ENCODE measurements around the gene PRSS57.
A peak's percentile ranks its signal among the peaks of the same experiment; 100 is the strongest.
"Not testable (repeated sequence)": the region's sequence is repeated elsewhere in the genome, so short reads cannot be mapped to it uniquely, and the experiment has no call there.

The PRSS57 gene

DNA sequence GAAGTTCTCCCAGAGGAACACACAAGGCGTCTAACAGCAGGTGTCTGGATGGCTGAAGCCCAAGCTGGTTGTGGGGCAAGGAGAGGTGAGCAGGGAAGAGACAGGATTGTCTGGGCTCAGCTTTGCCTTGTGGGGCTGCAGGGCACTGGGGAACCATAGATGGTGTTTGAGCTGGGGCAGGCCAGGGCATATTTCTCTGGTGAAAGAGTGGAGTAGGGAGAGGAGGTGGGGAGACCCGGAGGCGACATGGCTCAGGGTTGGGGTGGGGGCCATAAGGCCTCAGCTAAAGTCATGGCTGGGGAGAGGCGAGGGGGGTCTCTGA, 8.0 kb upstream of the PRSS57 start:
- Histone ChIP-seq H3K36me3 (ENCODE audit: low read depth) (no peaks in the 10 kb centered on the region), H3K4me3 (ENCODE audit: severe bottlenecking) (peak overlapping the region; percentile 1), H3K27me3 (ENCODE audit: insufficient read depth, poor library complexity, severe bottlenecking) (peaks cover 11% of the 10 kb centered on the region), H3K27ac (ENCODE audit: poor library complexity, severe bottlenecking) (no peak overlapping the region), H3K9me3 (ENCODE audit: severe bottlenecking) (peaks cover 4% of the 10 kb centered on the region), H3K4me1 (ENCODE audit: insufficient read depth, poor library complexity, severe bottlenecking) (no peaks in the 10 kb centered on the region)
- DNase-seq (ENCODE audit: low spot score): no peak
- TF ChIP-seq CTCF (IDR thresholded peaks at IDR 0.05; ENCODE audit: poor library complexity, severe bottlenecking): no peak
- ATAC-seq (ENCODE audit: low read depth): 0 out of 3 replicates have a peak, but pooled peaks have one; percentile 14

DNA sequence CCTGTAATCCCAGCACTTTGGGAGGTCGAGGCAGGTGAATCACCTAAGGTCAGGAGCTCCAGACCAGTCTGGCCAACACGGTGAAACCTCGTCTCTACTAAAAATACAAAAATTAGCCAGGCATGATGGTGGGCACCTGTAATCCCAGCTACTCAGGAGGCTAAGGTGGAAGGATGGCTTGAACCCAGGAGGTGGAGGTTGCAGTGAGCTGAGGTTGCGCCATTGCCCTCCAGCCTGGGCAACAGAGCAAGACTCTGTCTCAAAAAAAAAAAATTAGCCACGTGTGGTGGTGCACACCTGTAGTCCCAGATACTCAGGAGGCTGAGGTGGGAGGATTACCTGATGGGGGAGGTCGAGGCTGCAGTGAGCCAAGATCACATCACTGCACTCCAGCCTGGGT, 7.6 kb upstream of the PRSS57 start:
- not testable (repeated sequence) for H3K36me3 ChIP-seq (ENCODE audit: low read depth); ATAC-seq (ENCODE audit: low read depth); H3K4me1 ChIP-seq (ENCODE audit: insufficient read depth, poor library complexity, severe bottlenecking); H3K9me3 ChIP-seq (ENCODE audit: severe bottlenecking); H3K4me3 ChIP-seq (ENCODE audit: severe bottlenecking); H3K27me3 ChIP-seq (ENCODE audit: insufficient read depth, poor library complexity, severe bottlenecking); DNase-seq (ENCODE audit: low spot score); H3K27ac ChIP-seq (ENCODE audit: poor library complexity, severe bottlenecking)

GRCh38 chr19:699885-700284, 4.6 kb upstream of the PRSS57 start:
- DNase-seq (ENCODE audit: low spot score): not testable (repeated sequence)

DNA sequence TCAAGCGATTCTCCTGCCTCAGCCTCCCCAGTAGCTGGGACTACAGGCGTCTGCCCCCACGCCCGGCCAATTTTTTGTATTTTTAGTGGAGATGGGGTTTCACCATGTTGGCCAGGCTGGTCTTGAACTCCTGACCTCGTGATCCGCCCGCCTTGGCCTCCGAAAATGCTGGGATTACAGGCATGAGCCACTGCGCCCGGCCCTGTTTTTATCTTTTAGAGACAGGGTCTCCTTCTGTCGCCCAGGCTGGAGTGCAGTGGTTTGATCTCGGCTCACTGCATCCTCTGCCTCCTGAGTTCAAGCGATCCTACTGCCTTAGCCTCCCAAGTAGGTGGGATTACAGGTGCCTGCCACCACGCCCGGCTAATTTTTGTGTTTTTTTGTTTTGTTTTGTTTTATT, 3.3 kb upstream of the PRSS57 start:
- not testable (repeated sequence) for H3K9me3 ChIP-seq (ENCODE audit: severe bottlenecking); H3K27ac ChIP-seq (ENCODE audit: poor library complexity, severe bottlenecking); H3K36me3 ChIP-seq (ENCODE audit: low read depth); ATAC-seq (ENCODE audit: low read depth); H3K4me1 ChIP-seq (ENCODE audit: insufficient read depth, poor library complexity, severe bottlenecking); H3K27me3 ChIP-seq (ENCODE audit: insufficient read depth, poor library complexity, severe bottlenecking); H3K4me3 ChIP-seq (ENCODE audit: severe bottlenecking); DNase-seq (ENCODE audit: low spot score)

More at GRCh38 chr19:699885-700284, 4.6 kb upstream of the PRSS57 start:
- not testable (repeated sequence) for H3K4me1 ChIP-seq (ENCODE audit: insufficient read depth, poor library complexity, severe bottlenecking); H3K9me3 ChIP-seq (ENCODE audit: severe bottlenecking); H3K36me3 ChIP-seq (ENCODE audit: low read depth); ATAC-seq (ENCODE audit: low read depth); H3K27me3 ChIP-seq (ENCODE audit: insufficient read depth, poor library complexity, severe bottlenecking); H3K27ac ChIP-seq (ENCODE audit: poor library complexity, severe bottlenecking); H3K4me3 ChIP-seq (ENCODE audit: severe bottlenecking)

GRCh38 chr19:694481-695351, 536 bp downstream of the PRSS57 start:
- Histone ChIP-seq H3K27ac (ENCODE audit: poor library complexity, severe bottlenecking) (no peak overlapping the region), H3K4me3 (ENCODE audit: severe bottlenecking) (no peak overlapping the region), H3K27me3 (ENCODE audit: insufficient read depth, poor library complexity, severe bottlenecking) (no peaks in the 10 kb centered on the region), H3K4me1 (ENCODE audit: insufficient read depth, poor library complexity, severe bottlenecking) (no peaks in the 10 kb centered on the region), H3K9me3 (ENCODE audit: severe bottlenecking) (no peaks in the 10 kb centered on the region), H3K36me3 (ENCODE audit: low read depth) (no peaks in the 10 kb centered on the region)
- TF ChIP-seq CTCF (IDR thresholded peaks at IDR 0.05; ENCODE audit: poor library complexity, severe bottlenecking): no peak
- ATAC-seq (ENCODE audit: low read depth) (no peak), DNase-seq (ENCODE audit: low spot score) (no peak)

GRCh38 chr19:690203-690602, 5.0 kb downstream of the PRSS57 start:
- H3K4me3 ChIP-seq (ENCODE audit: severe bottlenecking): no peak overlapping the region
- no peak overlapping the region for H3K27ac ChIP-seq (ENCODE audit: poor library complexity, severe bottlenecking)
- H3K36me3 ChIP-seq (ENCODE audit: low read depth): no peaks in the 10 kb centered on the region
- ATAC-seq (ENCODE audit: low read depth): no peak
- no peaks in the 10 kb centered on the region for H3K9me3 ChIP-seq (ENCODE audit: severe bottlenecking)
- no peaks in the 10 kb centered on the region for H3K4me1 ChIP-seq (ENCODE audit: insufficient read depth, poor library complexity, severe bottlenecking)
- H3K27me3 ChIP-seq (ENCODE audit: insufficient read depth, poor library complexity, severe bottlenecking): no peaks in the 10 kb centered on the region
- TF ChIP-seq CTCF (IDR thresholded peaks at IDR 0.05; ENCODE audit: poor library complexity, severe bottlenecking): no peak
- DNase-seq (ENCODE audit: low spot score): no peak

Measured in RWPE2 (cell line).